Activated CD4-positive, alpha-beta T cell treated with anti-CD3 and anti-CD28 coated beads for 48 hours (primary cell): ENCODE measurements around the gene VWA8.
"Not testable (repeated sequence)": the region's sequence is repeated elsewhere in the genome, so short reads cannot be mapped to it uniquely, and the experiment has no call there.

Source experiments
- DNase-seq: peaks from one replicate; pipeline ENCODE4 v3.0.0-alpha.2; 2020

Gene VWA8

DNA sequence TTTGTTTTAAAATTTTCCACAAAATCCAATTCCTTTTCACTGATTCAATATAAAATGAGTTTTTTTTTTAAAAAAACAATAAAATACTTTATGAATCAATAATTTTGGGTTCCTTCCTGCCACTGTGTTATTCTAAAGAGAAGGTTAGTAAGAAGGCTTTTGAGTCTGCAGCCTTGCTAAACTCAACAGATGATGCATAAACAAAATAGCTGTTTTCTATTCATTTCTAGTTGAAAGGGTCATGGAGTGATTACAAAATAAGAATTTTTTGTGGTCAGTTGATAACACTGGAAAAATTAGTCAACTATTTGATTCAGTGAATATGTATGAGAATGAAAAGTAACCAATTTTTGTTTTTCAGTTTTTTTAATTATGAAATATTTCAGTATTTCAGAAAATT is 169.9 kb downstream of the VWA8 start:
- DNase-seq: no peak

DNA sequence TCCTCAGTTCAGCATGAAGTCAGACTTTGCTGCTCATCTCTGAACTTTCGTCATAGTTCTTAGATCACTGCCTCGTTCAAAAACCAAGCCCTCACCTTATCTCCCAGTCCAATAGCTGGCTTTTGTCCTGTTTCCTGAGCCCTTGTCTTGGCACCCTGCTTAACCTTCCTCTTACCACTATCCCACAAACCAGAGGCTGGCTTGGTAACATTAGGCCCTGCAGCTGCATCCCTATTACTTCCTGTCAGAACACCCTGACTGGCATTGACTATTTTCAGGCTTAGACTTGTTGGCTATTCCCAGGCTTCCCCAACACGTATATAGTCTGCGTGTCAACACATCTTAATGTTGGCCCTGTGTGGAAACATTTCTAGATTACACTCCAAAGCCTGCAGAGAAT is 172.4 kb downstream of the VWA8 start:
- DNase-seq: no peak

- DNase-seq: no peak
Measured at GRCh38 chr13:41785402-41786172, 175.3 kb downstream of the VWA8 start.

GRCh38 chr13:41782086-41782485 is 178.8 kb downstream of the VWA8 start:
- DNase-seq: no peak

GRCh38 chr13:41780715-41781706 is 179.9 kb downstream of the VWA8 start:
- DNase-seq: no peak

DNA sequence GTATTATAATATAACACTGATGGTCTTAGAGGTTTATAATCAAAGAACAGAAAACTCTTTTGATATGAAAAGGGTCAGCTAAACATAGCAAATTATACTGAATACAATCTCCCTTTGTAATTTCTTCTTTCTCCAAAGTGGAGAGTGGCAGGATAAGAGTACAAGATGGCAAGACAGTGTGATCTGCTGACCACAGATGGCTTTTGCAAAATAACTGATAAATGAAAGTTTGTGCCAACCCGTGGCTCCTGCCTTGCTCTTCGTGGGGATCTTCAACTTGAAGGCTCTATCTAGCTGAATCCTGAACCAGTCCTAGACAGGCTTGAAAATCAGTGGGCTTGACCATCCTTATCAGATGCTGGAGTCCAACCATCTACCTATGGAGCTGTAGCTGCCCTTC is 185.7 kb downstream of the VWA8 start:
- DNase-seq: no peak

DNA sequence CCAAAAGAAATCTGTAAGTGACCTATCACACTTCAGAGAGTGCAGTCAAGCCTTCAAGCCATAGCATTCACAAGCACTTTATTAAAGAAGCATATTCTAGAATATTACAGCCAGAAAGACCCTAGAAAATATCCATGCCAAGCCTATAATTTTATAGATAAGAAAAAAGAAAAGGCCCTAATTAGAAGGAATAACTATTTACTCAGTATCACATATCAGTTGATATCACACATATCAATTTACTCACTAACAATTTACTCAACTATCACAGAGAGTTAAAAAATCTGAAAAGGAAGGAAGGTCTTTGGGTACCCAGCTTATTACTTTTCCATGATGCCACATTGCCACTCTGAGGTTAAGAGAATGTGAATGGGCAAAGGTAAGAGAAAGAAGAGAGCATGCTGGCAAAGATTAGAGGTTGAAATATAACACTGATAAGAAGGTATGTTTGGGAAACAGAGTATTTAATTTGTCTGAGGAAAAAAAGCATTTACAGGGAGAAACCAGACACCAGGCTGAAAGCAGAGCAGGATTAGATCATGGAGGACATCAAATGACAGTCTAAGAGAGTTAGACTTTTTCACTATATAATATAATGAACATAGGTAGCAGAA is 186.2 kb downstream of the VWA8 start:
- no peak for DNase-seq

DNA sequence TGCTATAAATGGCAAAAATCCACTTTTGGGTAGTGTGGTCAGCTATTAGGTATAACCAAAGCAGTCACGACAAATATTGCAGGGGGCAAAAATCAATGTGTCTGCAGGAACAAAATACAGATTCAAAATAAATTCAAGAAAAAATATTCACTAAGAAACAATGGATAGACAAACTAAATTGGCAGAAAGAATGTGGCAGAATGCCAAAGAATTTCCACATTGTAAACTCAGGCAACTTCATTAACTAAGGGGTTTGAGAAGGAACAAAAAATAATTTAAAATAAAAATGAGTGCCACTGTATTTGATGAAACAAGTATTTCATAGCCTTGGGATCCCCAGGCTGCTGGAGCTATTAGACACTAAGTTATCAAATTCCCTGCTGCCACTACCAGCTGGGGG is 193.1 kb downstream of the VWA8 start:
- no peak for DNase-seq

DNA sequence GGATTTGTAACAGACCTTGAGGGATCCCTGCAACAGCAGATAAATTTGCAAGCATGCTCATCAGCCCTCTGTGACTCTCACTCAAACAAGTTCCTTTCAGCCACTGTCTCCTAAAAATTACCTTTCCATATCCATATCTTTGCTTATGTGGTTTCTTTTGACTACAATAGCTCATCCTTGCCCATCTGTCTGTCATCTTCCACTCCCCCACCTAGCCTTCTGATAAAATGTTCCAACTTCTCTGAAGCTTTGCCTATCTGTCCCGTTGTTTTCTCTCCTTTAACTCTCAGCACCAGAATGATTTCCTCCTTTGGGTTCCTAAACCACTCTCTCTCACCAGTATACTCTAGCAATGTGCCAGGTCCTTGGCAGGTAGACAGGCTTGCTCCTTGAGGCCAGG is 194.5 kb downstream of the VWA8 start:
- no peak for DNase-seq

- no peak for DNase-seq
Measured at GRCh38 chr13:41765813-41766212, 195.1 kb downstream of the VWA8 start.

DNA sequence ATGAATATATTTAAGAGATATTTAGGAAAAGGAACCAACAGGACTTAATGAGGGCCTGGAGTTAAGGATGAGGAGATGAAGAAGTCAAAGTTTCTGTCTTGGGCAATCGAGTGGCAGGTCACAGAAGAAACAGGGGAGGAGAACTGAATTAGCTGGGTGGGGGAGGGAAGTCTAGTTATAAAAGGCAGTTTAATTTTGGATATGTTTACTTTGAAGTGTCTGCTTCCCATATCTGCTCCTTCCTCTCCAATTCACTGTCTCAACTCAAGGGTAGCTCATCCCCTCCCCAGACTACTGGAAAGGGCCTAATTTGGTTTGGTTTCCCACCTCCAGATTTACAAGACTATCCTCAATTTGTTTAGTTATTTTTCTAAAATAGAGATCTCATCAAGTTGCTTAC is 195.9 kb downstream of the VWA8 start:
- DNase-seq: no peak

DNA sequence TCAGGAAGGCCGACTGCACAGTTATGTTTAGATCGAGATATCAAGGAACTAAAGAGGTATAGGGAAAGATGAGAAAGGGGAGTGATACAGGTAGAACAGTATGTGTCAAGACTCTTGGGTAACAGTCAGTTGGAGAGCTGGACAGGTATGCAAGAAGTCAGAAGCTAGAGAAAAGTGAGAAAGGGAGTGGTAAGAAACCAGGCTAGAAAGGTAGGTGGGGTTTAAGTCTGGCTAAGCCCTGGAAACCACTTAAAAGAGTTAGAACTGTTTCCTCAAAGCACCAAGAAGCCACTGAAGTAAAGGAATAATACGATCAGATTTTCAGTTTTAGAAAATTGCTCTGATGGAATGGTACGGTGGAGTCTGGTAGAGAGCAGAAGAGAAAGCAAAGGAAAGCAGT is 196.4 kb downstream of the VWA8 start:
- DNase-seq: no peak

- DNase-seq: no peak
Measured at GRCh38 chr13:41763782-41764181, 197.1 kb downstream of the VWA8 start.

- no peak for DNase-seq
Measured at GRCh38 chr13:41762796-41763195, 198.1 kb downstream of the VWA8 start.

DNA sequence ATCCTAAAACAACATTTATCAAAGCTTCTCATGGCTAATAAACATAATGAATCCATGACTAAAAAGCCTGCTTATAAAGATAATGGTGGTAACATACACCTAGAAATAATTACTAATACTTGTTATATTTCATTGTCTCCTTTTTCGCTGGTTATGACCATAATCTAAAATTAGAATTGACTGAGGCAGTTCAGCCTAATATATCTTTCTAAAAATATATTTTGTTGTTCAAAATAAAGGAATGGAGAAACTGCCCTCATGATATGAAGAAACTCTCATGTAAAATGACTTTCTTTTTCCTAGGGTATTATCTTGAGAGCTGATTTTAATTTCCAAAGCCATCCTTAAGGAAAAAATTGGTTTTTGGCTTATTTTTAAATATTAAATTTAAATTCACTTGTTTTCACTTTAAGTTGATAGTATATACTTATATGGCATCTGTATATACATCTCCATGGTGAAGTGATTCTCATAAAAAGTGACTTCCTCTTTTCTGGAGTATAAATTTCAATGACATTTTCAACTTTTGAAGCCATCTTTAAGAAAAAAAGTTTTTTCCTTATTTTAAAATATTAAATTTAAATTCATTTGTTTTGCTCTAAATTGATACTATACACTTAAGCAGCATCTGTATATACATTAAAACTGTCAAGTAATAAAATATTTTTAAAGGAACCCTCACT is 204.6 kb downstream of the VWA8 start:
- DNase-seq: no peak

DNA sequence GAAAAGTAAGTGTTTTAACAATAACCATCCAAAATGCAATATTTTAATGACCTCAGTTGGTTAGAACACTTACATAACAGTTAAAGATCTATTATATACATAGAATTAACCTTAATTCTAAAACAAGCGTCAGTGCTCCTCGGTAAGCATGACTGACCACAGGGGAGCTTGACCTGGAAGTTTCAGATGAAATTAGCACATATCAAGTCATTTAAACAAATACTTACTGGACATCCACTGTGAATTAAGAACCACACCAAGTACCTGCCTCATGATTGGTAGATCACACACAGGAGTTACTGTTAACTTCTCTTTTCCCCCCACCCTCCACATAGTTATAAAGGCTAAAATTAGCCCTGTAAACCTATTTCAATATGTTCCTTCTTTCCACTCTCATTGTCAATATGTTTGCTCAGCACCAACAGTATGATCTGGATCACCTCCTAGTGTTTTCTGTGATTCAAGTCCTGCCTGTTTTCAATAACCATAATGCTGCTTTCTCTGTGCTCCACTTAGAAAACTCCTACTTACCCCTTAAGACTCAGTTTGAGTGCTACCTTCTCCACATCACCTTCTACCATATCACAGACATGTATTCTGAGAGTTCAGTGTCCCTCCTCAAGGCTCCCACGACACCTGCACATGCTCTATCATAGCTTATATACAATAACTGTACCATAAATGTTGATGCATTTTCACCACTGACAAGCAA is 209.0 kb downstream of the VWA8 start:
- no peak for DNase-seq

DNA sequence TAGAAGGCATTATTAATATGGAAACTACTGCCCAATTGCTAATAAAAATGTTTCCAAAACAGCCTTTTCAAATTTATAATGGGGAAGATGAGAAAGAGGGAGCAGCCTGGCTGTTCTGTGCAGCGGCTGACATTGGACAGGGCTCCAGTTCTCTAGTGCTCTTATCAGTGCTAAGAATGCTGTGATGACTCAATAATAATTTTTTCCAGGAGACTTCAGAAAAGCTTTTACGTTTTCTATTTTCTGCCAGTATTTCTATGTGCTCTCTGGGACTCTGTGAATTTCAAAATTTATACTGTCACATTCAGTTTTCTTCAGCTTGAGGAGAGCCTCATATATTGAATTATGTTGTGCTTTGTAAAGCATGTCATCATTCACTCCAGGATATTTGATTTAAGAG is 209.6 kb downstream of the VWA8 start:
- no peak for DNase-seq

GRCh38 chr13:41746259-41746658 is 214.7 kb downstream of the VWA8 start:
- DNase-seq: no peak

DNA sequence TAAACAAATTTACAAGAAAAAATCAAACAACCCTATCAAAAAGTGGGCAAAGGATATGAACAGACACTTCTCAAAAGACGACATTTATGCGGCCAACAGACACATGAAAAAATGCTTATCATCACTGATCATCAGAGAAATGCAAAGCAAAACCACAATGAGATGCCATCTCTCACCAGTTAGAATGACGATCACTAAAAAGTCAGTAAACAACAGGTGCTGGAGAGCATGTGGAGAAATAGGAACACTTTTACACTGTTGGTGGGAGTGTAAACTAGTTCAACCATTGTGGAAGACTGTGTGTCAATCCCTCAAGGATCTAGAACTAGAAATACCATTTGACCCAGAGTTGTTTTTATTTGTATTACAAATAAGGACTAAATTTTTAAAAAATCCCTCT is 215.4 kb downstream of the VWA8 start:
- not testable (repeated sequence) for DNase-seq

DNA sequence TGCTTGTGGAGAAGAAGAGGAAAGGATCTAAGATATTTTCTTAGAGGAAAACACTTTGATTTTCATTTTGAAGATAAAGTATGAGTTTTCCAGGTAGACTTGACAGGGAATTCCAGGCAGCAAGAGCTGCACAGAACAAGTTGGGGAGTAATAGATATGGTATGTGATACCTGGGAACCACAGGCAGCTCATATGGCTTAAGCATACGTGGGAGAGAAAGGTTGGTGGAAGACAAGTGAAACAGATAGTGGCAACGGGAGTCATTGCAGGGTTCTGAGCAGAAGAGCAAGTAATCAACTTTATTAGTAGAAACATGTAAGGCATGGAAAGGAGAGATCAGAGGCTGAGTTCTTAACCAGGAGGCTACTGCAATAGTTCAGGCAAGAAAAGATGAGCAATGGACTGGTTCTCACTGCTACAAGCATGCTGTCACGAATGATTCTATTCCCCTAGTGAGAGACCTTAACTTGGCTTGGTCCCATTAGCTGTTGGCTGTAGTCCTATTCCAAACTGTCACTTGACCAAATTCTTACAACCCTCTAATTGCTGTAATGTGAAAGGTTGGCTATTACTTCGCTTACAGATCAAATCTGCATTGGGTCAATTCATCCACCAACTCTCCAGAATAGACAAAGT is 217.9 kb downstream of the VWA8 start:
- DNase-seq: no peak

- no peak for DNase-seq
Measured at GRCh38 chr13:41740479-41740878, 220.4 kb downstream of the VWA8 start.
